NOMO-1 treated with DMSO at 0.1 percent for 48 hours (cell line): ENCODE results near the gene HNRNPC.
A peak's percentile ranks its signal among the peaks of the same experiment; 100 is the strongest.
"Not testable (repeated sequence)": the region's sequence is repeated elsewhere in the genome, so short reads cannot be mapped to it uniquely, and the experiment has no call there.

Experiments
- DNase-seq: peaks from one replicate; lab custom pipeline; 2025; ENCODE audit not compliant: unreplicated experiment; lab: John Stamatoyannopoulos, UW

HNRNPC gene

GRCh38 chr14:21248338-21248737 lies 20.9 kb downstream of the HNRNPC start:
- DNase-seq = no peak

DNA sequence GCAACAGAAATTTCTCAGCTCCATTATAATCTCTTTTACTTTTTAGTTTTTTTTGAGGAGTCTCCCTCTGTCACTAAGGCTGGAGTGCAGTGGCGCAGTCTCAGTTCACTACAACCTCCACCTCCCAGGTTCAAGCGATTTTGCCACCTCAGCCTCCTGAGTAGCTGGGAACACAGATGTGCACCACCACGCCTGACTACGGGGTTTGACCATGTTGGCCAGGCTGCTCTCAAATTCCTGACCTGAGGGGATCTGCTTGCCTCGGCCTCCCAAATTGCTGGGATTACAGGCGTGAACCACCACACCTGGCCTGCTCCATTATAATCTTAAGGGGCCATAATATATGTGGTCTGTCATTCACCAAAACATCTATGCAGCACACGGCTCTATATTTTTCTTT lies 23.4 kb downstream of the HNRNPC start:
- no peak for DNase-seq

- peak; percentile 85 for DNase-seq
Measured at GRCh38 chr14:21244544-21244943, 24.7 kb downstream of the HNRNPC start.

DNA sequence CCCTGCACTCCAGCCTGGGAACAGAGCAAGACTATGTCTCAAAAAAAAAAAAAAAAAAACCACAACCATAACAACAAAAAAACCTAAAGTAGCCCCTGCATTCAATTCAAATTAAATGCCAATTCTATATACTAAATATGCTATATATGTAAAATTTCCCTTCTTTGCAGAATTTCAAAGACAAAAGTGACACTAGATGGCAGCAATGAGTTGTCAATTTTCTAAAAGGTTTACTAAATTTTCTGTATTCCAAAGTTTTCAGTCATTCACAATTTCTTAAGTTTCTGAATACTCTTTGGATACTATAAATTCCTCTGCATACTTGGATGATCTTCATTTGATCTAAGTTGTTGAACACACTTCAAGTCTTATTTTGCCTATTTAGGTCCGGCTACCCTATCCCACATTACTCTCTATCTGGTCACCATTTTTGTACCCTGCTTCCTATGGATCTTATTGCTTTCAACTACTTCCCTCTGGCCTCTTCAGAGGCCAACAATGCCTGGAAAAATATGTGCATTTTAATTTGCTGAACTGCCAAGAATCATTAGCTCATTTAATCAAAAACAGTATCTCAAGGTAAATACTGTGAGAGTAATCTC lies 27.9 kb downstream of the HNRNPC start:
- peak; percentile 19 for DNase-seq

DNA sequence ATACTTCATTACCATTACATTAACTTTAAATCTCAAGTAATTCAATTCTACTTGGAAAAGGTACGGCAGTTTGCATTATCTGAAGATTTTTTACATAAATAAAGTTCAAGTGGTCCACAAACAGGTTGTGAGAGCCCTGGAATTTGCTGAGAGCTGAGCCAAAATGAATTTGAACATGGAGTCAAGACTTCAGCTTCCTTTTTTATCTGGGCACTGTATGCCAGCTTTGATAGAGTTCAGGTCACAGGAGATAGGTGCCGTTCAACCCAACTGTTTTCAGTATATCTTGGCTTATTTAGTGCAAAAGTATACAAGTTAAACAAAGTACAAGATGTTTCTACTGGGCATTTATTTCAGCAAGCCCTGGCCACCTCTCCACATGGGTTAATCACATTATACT lies 28.8 kb downstream of the HNRNPC start:
- no peak for DNase-seq

DNA sequence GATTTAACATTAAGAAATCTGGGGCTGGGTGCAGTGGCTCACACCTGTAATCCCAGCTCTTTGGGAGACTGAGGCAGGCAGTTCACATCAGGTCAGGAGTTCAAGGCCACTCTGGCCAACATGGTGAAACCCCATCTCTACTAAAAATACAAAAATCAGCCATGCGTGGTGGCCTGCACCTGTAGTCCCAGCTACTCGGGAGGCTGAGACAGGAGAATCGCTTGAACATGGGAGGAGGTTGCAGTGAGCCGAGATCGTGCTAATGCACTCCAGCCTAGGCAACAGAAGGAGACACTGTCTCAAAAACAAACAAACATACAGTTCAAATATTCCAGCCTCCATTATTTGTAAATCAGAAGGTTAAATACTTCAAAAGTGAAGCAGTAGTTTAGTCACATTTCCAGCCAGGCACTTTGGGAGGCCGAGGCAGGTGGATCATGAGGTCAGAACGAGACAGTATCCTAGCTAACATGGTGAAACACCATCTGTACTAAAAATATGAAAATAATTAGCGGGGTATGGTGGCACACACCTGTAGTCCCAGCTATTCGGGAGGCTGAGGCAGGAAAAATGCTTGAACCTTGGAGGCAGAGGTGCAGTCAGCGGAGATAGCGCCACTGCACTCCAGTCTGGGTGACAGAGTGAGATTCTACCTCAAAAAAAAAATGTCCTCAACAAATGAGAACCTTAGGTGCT lies 30.3 kb downstream of the HNRNPC start:
- DNase-seq = no peak

- DNase-seq = no peak
Measured at GRCh38 chr14:21236948-21237797, 32.1 kb downstream of the HNRNPC start.

DNA sequence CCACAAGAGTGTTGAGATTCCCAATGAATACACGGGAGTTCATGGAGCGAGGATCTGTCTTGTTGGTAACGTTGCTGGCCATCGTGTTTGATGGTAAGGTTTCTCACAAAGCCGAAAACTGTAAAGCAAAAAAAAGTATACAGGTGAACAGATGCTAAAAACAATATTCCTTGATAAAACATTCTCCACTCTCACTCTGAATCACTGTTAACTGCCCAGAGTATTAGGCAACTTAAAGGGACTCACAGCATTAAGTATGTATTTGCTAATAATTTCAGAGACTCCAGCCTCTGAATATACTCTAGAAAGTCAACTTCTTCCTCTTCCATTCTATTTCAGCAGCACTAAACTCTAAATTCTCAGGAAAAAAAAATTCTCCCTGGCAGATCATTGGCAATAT lies 35.1 kb downstream of the HNRNPC start:
- DNase-seq = no peak

- no peak for DNase-seq
Measured at GRCh38 chr14:21233457-21234076, 35.7 kb downstream of the HNRNPC start.

- no peak for DNase-seq
Measured at GRCh38 chr14:21231020-21231652, 38.1 kb downstream of the HNRNPC start.

DNA sequence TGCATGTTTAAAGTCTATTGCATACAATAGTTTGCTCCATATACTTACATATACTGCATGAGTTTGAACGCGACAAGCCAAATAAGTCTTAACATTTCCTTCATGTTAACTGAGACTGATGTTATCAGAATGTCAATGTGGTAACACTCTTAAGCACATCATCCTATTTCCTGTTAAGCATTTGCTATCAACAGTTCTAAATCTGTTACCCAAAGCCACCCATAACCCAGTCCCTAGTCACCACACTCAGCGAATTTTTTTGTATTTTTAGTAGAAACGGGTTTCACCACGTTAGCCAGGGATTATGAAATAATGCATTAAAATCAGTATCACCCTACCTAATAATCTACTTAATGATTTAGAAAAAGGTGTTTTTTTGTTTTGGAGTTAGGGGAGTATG lies 39.4 kb downstream of the HNRNPC start:
- no peak for DNase-seq

GRCh38 chr14:21227981-21228380 lies 41.3 kb downstream of the HNRNPC start:
- DNase-seq = no peak

DNA sequence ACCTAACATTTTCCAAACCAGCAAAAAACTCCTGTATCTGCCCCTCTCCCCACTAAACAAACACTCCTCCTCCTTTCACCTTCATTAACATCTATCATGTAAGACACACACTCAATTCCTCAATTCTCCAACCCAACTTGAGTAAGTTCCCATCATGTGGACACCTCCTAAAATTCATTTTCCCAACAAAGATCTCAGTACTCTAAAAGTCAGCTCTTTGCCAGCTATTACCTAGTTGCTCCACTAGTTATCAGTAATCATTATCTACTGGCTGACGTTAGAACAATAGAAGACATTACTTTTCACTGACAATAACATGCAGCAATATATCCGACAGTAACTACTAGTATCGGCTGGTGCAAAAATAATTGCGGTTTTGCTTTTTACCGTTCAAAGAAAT lies 42.1 kb downstream of the HNRNPC start:
- DNase-seq = no peak

GRCh38 chr14:21226467-21226866 lies 42.8 kb downstream of the HNRNPC start:
- DNase-seq = no peak

GRCh38 chr14:21225164-21225563 lies 44.1 kb downstream of the HNRNPC start:
- DNase-seq = not testable (repeated sequence)

DNA sequence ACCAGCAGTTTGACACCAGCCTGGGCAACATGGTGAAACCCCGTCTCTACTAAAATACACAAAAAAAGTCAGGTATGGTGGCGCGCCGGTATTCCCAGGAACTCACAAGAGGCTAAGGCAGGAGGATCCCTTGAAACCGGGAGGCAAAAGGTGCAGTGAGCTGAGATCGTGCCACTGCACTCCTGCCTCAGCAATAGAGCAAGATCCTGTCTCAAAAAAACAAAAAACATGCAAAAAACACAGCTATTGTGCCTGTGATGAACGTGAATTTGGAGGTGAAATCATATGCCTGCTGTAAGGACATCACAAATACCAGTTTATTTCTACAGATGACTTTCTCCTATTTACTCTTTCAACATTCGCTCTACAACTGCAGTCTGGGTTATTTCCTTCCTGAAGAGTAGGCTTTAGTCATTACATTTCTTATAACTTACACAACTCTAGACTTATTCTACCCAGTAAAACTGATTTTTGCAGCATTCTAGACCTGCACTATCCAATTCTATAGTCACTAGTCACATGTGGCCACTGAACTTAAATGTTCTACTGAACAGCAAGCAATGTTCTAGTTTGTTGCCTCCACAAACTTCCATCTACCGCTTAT lies 48.3 kb downstream of the HNRNPC start:
- DNase-seq = no peak

GRCh38 chr14:21219561-21220111 lies 49.6 kb downstream of the HNRNPC start:
- no peak for DNase-seq

DNA sequence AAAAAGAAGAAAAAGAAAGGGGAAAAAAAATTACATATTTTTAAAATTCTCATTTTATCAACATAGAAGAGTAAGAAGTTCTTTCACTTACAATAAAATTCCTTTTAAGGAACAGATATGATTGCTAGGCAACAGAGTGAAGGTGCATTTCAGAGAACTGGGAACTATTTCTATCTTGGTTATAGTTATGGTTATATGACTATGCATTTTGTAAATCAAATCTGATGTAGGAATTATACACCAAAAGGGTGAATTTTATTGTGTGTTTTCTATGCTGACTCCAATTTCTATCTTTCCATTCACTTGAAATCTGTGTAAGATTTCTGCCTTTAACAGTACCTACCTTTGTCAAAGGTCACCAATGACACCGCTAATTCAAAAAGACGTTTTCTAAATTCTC lies 50.1 kb downstream of the HNRNPC start:
- no peak for DNase-seq

GRCh38 chr14:21215879-21216251 lies 53.4 kb downstream of the HNRNPC start:
- no peak for DNase-seq

- no peak for DNase-seq
Measured at GRCh38 chr14:21215130-21215878, 53.9 kb downstream of the HNRNPC start.
